ENCODE data around the gene RBKS. TPM values are rescaled to one million over a fixed set of nuclear protein-coding genes. Genes with fewer than 3 reads are reported as not detected.

Gene RBKS
- total RNA-seq, 4 donors from 2014 or later, result 0.63 to 5.8 (median 2.5) TPM

GRCh38 chr2:27878825-27879224 lies 11.4 kb downstream of the RBKS start:
- Histone ChIP-seq H3K36me3 (no peaks in the 10 kb centered on the region), H3K9me3 (peaks cover 0 to 12% (median 2%) of the 10 kb centered on the region in 4 donors), H3K27me3 (no peaks in the 10 kb centered on the region), H3K4me1 (no peaks in the 10 kb centered on the region), H3K4me3 (no peak overlapping the region), H3K27ac (replicated peaks in 1 of 4) (no peak overlapping the region)
- intact Hi-C loops (cut with DNase I), result no loop called here
- 70% methylated on average over 2 of the region's 2 CpGs for WGBS
- TF ChIP-seq CTCF (IDR thresholded peaks at IDR 0.05) (no peak), POLR2A (IDR thresholded peaks at IDR 0.05; ENCODE audit: low read depth) (no peak), POLR2AphosphoS5 (IDR thresholded peaks at IDR 0.05) (no peak), EP300 (IDR thresholded peaks at IDR 0.05) (no peak)
- no peak for DNase-seq (ENCODE audit: extremely low spot score)

- H3K4me3 ChIP-seq, result no peak overlapping the region
- intact Hi-C loops (cut with DNase I), result no loop called here
- no peaks in the 10 kb centered on the region for H3K27me3 ChIP-seq
- DNase-seq (ENCODE audit: extremely low spot score), result no peak
- H3K27ac ChIP-seq (replicated peaks in 1 of 4), result no peak overlapping the region
- WGBS, result 95% methylated on average over 9 of the region's 9 CpGs
- peaks cover 0 to 12% (median 2%) of the 10 kb centered on the region in 4 donors for H3K9me3 ChIP-seq
- H3K36me3 ChIP-seq, result no peaks in the 10 kb centered on the region
- H3K4me1 ChIP-seq, result no peaks in the 10 kb centered on the region
- TF ChIP-seq EP300 (IDR thresholded peaks at IDR 0.05), result no peak
- no peak for TF ChIP-seq CTCF (IDR thresholded peaks at IDR 0.05)
- no peak for TF ChIP-seq POLR2AphosphoS5 (IDR thresholded peaks at IDR 0.05)
- TF ChIP-seq POLR2A (IDR thresholded peaks at IDR 0.05; ENCODE audit: low read depth), result no peak
Measured at GRCh38 chr2:27875089-27875881, 14.9 kb downstream of the RBKS start.

- TF ChIP-seq POLR2AphosphoS5 (IDR thresholded peaks at IDR 0.05) (no peak), CTCF (IDR thresholded peaks at IDR 0.05) (no peak), POLR2A (IDR thresholded peaks at IDR 0.05; ENCODE audit: low read depth) (no peak), EP300 (IDR thresholded peaks at IDR 0.05) (no peak)
- WGBS, result 88% methylated on average over 1 of the region's 1 CpG
- DNase-seq (ENCODE audit: extremely low spot score), result no peak
- H3K36me3 ChIP-seq, result no peaks in the 10 kb centered on the region
- intact Hi-C loops (cut with DNase I), result no loop called here
- no peak overlapping the region for H3K27ac ChIP-seq (replicated peaks in 1 of 4)
- peaks cover 0 to 12% (median 2%) of the 10 kb centered on the region in 4 donors for H3K9me3 ChIP-seq
- no peaks in the 10 kb centered on the region for H3K27me3 ChIP-seq
- H3K4me3 ChIP-seq, result no peak overlapping the region
- H3K4me1 ChIP-seq, result no peaks in the 10 kb centered on the region
Measured at GRCh38 chr2:27873091-27873490, 17.1 kb downstream of the RBKS start.

- Histone ChIP-seq H3K36me3 (no peaks in the 10 kb centered on the region), H3K27ac (replicated peaks in 1 of 4) (no peak overlapping the region), H3K9me3 (peaks cover 0 to 12% (median 2%) of the 10 kb centered on the region in 4 donors), H3K27me3 (no peaks in the 10 kb centered on the region), H3K4me1 (peaks cover 0 to 2% (median 2%) of the 10 kb centered on the region in 4 donors), H3K4me3 (no peak overlapping the region)
- intact Hi-C loops (cut with DNase I), result no loop called here
- WGBS, result 73% methylated on average over 3 of the region's 3 CpGs
- DNase-seq (ENCODE audit: extremely low spot score), result no peak
- no peak for TF ChIP-seq EP300 (IDR thresholded peaks at IDR 0.05)
- no peak for TF ChIP-seq POLR2AphosphoS5 (IDR thresholded peaks at IDR 0.05)
- no peak for TF ChIP-seq POLR2A (IDR thresholded peaks at IDR 0.05; ENCODE audit: low read depth)
- no peak for TF ChIP-seq CTCF (IDR thresholded peaks at IDR 0.05)
Measured at GRCh38 chr2:27871802-27872201, 18.4 kb downstream of the RBKS start.

Data from esophagus muscularis mucosa (tissue), 4 donors.